HG02970 (cell line): Measurements from ENCODE around the gene SYCP3.

ENCODE experiments used
- ATAC-seq: cut with Tn5 transposase; IDR thresholded peaks from one replicate; pipeline ENCODE4 v1.9.1; 2021; ENCODE audit warnings: mild to moderate bottlenecking, moderate library complexity, moderate number of reproducible peaks; ENCODE audit not compliant: unreplicated experiment, low FRiP score

Gene SYCP3

GRCh38 chr12:101738920-101739665 lies at the start of gene SYCP3:
Gene SYCP3, minus strand, starts transcription at chr12:101739462. Its CDS starts 1,527 bp downstream, at chr12:101737935.
- no peak for ATAC-seq

- ATAC-seq = no peak
Observed at GRCh38 chr12:101785671-101786070, 46.4 kb upstream of the SYCP3 start.

GRCh38 chr12:101784376-101784775 lies 45.1 kb upstream of the SYCP3 start:
- no peak for ATAC-seq

GRCh38 chr12:101783838-101784237 lies 44.6 kb upstream of the SYCP3 start:
- ATAC-seq = no peak

- no peak for ATAC-seq
Observed at GRCh38 chr12:101783150-101783549, 43.9 kb upstream of the SYCP3 start.

GRCh38 chr12:101782273-101782731 lies 43.0 kb upstream of the SYCP3 start:
- ATAC-seq = no peak

- ATAC-seq = no peak
Observed at GRCh38 chr12:101781834-101782233, 42.6 kb upstream of the SYCP3 start.

- ATAC-seq = no peak
Observed at GRCh38 chr12:101780599-101780998, 41.3 kb upstream of the SYCP3 start.

GRCh38 chr12:101779626-101780025 lies 40.4 kb upstream of the SYCP3 start:
- ATAC-seq = no peak

- no peak for ATAC-seq
Observed at GRCh38 chr12:101779200-101779599, 39.9 kb upstream of the SYCP3 start.

GRCh38 chr12:101777978-101778377 lies 38.7 kb upstream of the SYCP3 start:
- no peak for ATAC-seq

- no peak for ATAC-seq
Observed at GRCh38 chr12:101777485-101777884, 38.2 kb upstream of the SYCP3 start.

GRCh38 chr12:101775816-101776215 lies 36.6 kb upstream of the SYCP3 start:
- ATAC-seq = no peak

- peak; percentile 67 for ATAC-seq
Observed at GRCh38 chr12:101773650-101774162, 34.4 kb upstream of the SYCP3 start.

GRCh38 chr12:101772012-101772775 lies 32.9 kb upstream of the SYCP3 start:
- ATAC-seq = no peak

- no peak for ATAC-seq
Observed at GRCh38 chr12:101769865-101770264, 30.6 kb upstream of the SYCP3 start.

- no peak for ATAC-seq
Observed at GRCh38 chr12:101768781-101769180, 29.5 kb upstream of the SYCP3 start.

- ATAC-seq = no peak
Observed at GRCh38 chr12:101767537-101767936, 28.3 kb upstream of the SYCP3 start.

GRCh38 chr12:101764051-101764792 lies 25.0 kb upstream of the SYCP3 start:
- ATAC-seq = no peak

- ATAC-seq = no peak
Observed at GRCh38 chr12:101763246-101763931, 24.1 kb upstream of the SYCP3 start.
